Measurements from ENCODE around the gene IGLL5.

The IGLL5 gene

DNA sequence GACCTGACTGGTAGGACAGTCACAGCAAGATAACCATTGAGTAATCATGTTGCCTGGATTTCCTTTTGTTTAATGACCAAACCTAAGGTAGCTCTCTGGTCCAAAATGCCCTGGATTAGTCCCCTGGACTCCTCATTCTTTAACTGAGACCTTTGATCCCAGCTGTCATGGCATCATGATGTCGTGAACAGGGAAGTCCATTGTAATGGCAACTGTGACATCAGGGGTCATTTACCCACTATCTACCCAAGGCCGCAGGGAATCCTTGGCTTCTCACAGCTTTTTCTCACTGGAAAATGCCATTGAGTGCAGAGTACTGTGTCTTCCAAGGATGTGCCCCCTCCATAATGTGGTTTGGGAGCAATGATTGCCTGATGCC lies 29.1 kb upstream of the IGLL5 start:
- no peak for DNase-seq (ENCODE audit: low read depth)
- TF ChIP-seq, protein P1, sequence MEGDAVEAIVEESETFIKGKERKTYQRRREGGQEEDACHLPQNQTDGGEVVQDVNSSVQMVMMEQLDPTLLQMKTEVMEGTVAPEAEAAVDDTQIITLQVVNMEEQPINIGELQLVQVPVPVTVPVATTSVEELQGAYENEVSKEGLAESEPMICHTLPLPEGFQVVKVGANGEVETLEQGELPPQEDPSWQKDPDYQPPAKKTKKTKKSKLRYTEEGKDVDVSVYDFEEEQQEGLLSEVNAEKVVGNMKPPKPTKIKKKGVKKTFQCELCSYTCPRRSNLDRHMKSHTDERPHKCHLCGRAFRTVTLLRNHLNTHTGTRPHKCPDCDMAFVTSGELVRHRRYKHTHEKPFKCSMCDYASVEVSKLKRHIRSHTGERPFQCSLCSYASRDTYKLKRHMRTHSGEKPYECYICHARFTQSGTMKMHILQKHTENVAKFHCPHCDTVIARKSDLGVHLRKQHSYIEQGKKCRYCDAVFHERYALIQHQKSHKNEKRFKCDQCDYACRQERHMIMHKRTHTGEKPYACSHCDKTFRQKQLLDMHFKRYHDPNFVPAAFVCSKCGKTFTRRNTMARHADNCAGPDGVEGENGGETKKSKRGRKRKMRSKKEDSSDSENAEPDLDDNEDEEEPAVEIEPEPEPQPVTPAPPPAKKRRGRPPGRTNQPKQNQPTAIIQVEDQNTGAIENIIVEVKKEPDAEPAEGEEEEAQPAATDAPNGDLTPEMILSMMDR (IDR thresholded peaks at IDR 0.05; ENCODE audit: low read depth, low read length, missing control alignments), result no peak
- in situ Hi-C loops (cut with HindIII; ENCODE audit: low sequenced_read_pairs), result no loop called here
- H3K4me3 ChIP-seq (ENCODE audit: low read depth, low read length), result no peak overlapping the region

DNA sequence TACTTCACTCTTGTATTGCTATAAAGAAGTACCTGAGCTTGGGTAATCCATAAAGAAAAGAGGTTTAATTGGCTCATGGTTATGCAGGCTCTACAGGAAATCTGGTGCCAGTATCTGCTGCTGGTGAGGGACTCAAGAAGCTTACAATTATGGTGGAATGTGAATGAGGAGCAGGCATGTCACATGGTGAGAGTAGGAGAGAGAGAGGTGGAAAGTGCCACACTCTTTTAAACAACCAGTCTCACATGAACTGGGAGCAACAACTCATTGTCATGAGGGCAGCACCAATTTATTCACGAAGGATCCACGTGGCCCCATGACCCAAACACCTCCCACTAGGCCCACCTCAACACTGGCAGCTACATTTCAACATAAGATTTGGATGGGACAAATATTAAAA lies 24.6 kb upstream of the IGLL5 start:
- DNase-seq (ENCODE audit: low read depth), result no peak
- in situ Hi-C loops (cut with HindIII; ENCODE audit: low sequenced_read_pairs), result no loop called here
- no peak overlapping the region for H3K4me3 ChIP-seq (ENCODE audit: low read depth, low read length)
- TF ChIP-seq, protein P1 (IDR thresholded peaks at IDR 0.05; ENCODE audit: low read depth, low read length, missing control alignments), result no peak

DNA sequence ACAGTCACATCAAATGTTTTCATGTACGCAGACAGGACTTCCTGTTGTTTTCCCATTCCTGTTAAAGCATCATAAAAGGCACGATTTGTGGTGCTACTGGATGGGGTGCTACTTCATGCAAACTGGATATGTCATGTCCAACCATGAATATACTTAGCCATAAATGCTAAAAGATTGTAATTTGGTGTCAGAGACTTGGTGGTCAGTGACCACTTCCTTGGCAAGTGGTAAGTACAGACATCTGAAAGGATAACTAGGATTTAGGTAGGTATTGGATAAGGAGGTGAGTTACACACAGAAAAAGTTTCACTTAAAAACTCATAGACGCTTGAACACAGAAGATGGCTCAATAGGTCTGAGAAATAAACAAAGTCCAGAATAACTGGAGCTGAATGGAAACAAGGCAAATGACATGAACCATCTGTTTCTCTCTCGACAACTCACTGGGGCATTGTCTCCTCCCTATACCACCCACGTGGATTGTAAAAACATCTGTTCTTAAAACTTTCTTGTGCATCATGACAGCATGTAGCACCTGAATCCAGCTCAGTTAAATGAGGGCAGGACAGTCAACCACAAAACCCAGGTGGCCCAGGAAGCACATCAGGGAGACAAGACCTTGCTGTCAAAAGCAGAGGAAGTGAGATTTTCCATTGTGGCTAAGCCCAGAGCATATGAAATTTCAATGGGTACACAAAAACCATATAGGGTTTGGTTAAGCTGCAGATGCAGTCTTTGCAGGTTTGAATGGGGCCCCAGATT lies 22.1 kb upstream of the IGLL5 start:
- in situ Hi-C loops (cut with HindIII; ENCODE audit: low sequenced_read_pairs), result no loop called here
- no peak overlapping the region for H3K4me3 ChIP-seq (ENCODE audit: low read depth, low read length)
- DNase-seq (ENCODE audit: low read depth), result no peak
- TF ChIP-seq, protein P1 (IDR thresholded peaks at IDR 0.05; ENCODE audit: low read depth, low read length, missing control alignments), result no peak

DNA sequence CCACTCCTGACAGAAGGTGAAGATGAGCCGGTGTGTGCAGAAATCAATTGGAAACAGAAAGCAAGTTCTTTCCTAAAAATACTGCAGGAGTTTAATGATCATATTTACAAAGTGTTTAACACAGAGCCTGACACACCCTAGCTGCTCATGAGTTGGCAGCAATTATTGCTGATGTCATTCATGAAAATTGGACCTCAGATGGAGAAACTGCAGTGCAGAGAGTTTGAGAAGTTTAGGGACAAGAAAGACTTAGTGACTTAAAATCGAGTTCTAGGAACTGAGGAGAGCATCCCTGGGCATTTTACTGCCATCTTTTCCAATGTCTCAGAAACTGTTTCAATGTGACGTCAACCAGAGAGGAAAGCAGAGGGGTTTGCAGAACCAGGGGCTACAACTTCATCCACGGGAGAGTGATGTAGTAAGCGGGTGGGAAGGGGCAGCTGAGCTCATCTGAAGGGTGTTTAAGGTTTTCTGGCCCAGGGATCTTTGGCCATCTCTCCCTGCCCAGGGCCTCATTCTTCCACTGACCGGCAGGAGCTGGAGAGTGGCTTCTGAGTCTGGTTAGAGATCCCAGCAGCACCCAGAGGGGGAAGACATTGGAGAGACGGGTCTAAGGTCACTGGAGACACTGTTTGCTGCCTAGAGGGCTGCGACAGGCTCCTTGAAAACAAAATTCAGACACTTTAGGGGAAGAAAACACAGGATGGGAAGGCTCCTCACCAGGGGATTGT lies 21.1 kb upstream of the IGLL5 start:
- H3K4me3 ChIP-seq (ENCODE audit: low read depth, low read length), result no peak overlapping the region
- DNase-seq (ENCODE audit: low read depth), result no peak
- in situ Hi-C loops (cut with HindIII; ENCODE audit: low sequenced_read_pairs), result no loop called here
- TF ChIP-seq, protein P1 (IDR thresholded peaks at IDR 0.05; ENCODE audit: low read depth, low read length, missing control alignments), result no peak

DNA sequence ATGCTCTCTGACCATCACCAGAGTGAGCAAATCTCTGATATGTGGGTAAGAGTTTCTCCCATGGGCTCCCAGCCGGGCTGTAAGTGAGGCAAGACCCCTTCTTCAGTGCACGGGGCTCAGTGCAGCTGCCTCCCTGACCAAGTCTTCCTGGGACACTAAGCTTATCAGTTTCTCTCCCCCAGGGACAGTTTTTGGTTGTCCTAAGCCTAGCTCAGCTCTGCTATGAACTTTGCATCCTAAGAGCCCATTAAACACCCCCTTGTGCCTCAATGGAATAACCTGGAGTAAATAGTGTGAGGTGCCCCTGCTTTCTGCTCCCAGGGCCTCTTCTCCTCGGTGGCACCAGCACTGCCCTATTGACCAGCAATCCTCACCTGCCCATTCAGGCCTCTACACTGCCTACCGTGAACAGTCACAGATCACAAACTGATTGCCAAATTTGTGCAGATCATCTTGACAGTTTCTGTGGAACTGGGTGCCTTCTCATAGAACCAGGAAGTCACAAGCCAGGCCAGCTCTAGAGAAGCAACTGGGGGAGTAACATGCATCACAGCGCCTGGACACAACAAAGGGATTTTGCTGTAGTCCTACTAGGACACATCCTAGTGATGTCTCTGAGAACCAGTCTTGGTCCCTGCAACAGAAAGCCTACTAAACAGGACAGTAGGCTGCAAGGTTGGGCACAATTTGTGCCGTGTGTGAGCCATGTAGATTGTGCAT lies 19.5 kb upstream of the IGLL5 start:
- H3K4me3 ChIP-seq (ENCODE audit: low read depth, low read length), result no peak overlapping the region
- in situ Hi-C loops (cut with HindIII; ENCODE audit: low sequenced_read_pairs), result no loop called here
- no peak for DNase-seq (ENCODE audit: low read depth)
- TF ChIP-seq, protein P1 (IDR thresholded peaks at IDR 0.05; ENCODE audit: low read depth, low read length, missing control alignments), result no peak

DNA sequence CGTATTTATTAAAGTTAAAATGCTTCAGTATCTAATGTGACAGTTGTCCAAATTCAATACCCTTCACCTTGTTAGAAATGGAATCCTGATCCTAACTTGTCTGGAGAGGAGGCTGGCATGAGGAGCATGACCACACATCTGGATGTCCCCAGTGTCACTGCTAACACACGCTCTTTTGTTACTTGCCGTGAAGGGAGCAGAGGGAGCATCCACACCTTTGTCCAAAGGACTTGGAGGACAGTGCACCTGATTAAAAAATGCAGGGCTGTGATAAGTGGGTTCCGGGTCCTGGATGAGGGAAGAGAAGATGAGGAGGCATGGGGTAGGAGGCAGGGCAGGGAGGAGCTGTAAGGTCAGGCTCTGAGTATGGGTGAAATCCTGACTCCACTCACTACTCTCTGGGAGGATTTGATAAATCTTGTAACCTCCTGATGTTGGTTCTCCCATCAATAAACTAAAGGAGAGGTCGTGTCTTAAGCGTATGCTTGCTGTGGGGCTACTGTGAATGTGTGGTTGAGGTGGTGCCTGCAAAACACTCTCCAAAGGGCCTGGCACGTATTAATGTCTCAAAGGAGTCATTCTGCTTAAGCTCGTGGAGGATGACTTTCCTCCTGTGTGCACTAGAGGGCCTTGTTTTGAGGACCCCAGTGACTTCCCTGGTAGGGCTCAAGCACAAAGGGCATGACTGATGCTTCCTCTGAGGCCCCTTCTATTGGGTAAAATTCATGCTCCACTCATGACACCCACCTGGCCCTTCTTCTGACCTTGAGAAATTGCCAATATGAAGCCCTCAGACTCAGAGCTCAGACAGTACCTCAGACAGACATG lies 16.8 kb upstream of the IGLL5 start:
- DNase-seq (ENCODE audit: low read depth), result no peak
- TF ChIP-seq, protein P1 (IDR thresholded peaks at IDR 0.05; ENCODE audit: low read depth, low read length, missing control alignments), result no peak
- in situ Hi-C loops (cut with HindIII; ENCODE audit: low sequenced_read_pairs), result no loop called here
- H3K4me3 ChIP-seq (ENCODE audit: low read depth, low read length), result no peak overlapping the region
